GM18505 (cell line): Measurements from ENCODE around the gene RASGRF2.

Source experiments
- ATAC-seq: cut with Tn5 transposase; IDR thresholded peaks from one replicate; pipeline ENCODE4 v1.9.1; 2021; ENCODE audit not compliant: unreplicated experiment
- POLR2A ChIP-seq: IDR thresholded peaks from 4 replicates; pipeline ENCODE4 v1.6.1; 2011; ENCODE audit warnings: borderline replicate concordance; ENCODE audit not compliant: insufficient read depth, insufficient read length; ENCODE audit errors: extremely low read depth

RASGRF2 gene

GRCh38 chr5:81232464-81233079 lies 272.4 kb downstream of the RASGRF2 start:
- ATAC-seq, result no peak
- TF ChIP-seq POLR2A, result no peak

- no peak for TF ChIP-seq POLR2A
- no peak for ATAC-seq
These were observed 273.0 kb downstream of the RASGRF2 start, which contains the start of gene CKMT2 for GRCh38 chr5:81233080-81233634. Gene CKMT2, plus strand, starts transcription at chr5:81233322. Its CDS starts 17,811 bp downstream, at chr5:81251133.

GRCh38 chr5:81234299-81234698 lies 274.1 kb downstream of the RASGRF2 start:
- TF ChIP-seq POLR2A, result no peak
- no peak for ATAC-seq

- TF ChIP-seq POLR2A, result no peak
- no peak for ATAC-seq
These were observed 274.6 kb downstream of the RASGRF2 start for GRCh38 chr5:81234801-81235200.

- no peak for TF ChIP-seq POLR2A
- ATAC-seq, result no peak
These were observed 275.3 kb downstream of the RASGRF2 start for GRCh38 chr5:81235287-81236072.

GRCh38 chr5:81238460-81238859 lies 278.3 kb downstream of the RASGRF2 start:
- ATAC-seq, result no peak
- no peak for TF ChIP-seq POLR2A

- no peak for TF ChIP-seq POLR2A
- ATAC-seq, result no peak
These were observed 279.4 kb downstream of the RASGRF2 start for GRCh38 chr5:81239613-81240012.

- no peak for ATAC-seq
- TF ChIP-seq POLR2A, result no peak
These were observed 280.8 kb downstream of the RASGRF2 start for GRCh38 chr5:81241001-81241400.

GRCh38 chr5:81241961-81242648 lies 281.9 kb downstream of the RASGRF2 start:
- no peak for TF ChIP-seq POLR2A
- ATAC-seq, result no peak

- no peak for TF ChIP-seq POLR2A
- no peak for ATAC-seq
These were observed 282.8 kb downstream of the RASGRF2 start for GRCh38 chr5:81242906-81243436.

GRCh38 chr5:81244451-81244850 lies 284.3 kb downstream of the RASGRF2 start:
- no peak for TF ChIP-seq POLR2A
- no peak for ATAC-seq

- ATAC-seq, result no peak
- TF ChIP-seq POLR2A, result no peak
These were observed 285.7 kb downstream of the RASGRF2 start for GRCh38 chr5:81245871-81246235.

- no peak for TF ChIP-seq POLR2A
These were observed 286.5 kb downstream of the RASGRF2 start for GRCh38 chr5:81246697-81247096.

More at GRCh38 chr5:81246697-81247096, 286.5 kb downstream of the RASGRF2 start:
- no peak for ATAC-seq
